PC-3 (cell line): Measurements from ENCODE around the gene GALNTL6. TPM values are rescaled to one million over a fixed set of nuclear protein-coding genes. Genes with fewer than 3 reads are reported as not detected.

ENCODE experiments used
- ATAC-seq: fragments of 200-7000 bp; cut with Tn5 transposase; 2 replicates; pipeline ENCODE4 v1.9.1; 2020; ENCODE audit warnings: mild to moderate bottlenecking, moderate library complexity
- BruUV-seq: library from RNA; stranded (reverse); fragments of 400-500 nt; replicated peaks from 2 replicates; lab custom pipeline; 2021; lab: Mats Ljungman, UMichigan
- CTCF ChIA-PET: fragments of 300-600 bp; sonication (Branson Sonifier 250); formaldehyde crosslinking; loops from one replicate; lab custom pipeline; 2022; ENCODE audit warnings: antibody characterized with exemption; lab: Charles Lee
- POLR2A ChIA-PET: fragments of 300-600 bp; sonication (Branson Sonifier 250); formaldehyde crosslinking; loops from one replicate; lab custom pipeline; 2022; ENCODE audit warnings: antibody characterized with exemption; ENCODE audit not compliant: unreplicated experiment; lab: Charles Lee
- DNase-seq: peaks from one replicate; pipeline ENCODE4 v3.0.0-alpha.2; 2015
- H2AFZ ChIP-seq: fragments of 300-600 bp; sonication (generic); 2 replicates; pipeline ENCODE4 v1.6.0; 2016; ENCODE audit warnings: antibody characterized with exemption, low read length
- H3F3A ChIP-seq: fragments of 300-600 bp; sonication (generic); one replicate; pipeline ENCODE4 v1.6.0; 2017; ENCODE audit warnings: antibody characterized with exemption, low read length, control low read depth, mild to moderate bottlenecking; ENCODE audit not compliant: unreplicated experiment
- H3K27ac ChIP-seq: fragments of 300-600 bp; sonication (generic); 2 replicates; pipeline ENCODE4 v1.5.1; 2016; ENCODE audit warnings: mild to moderate bottlenecking, low read length
- H3K27me3 ChIP-seq: fragments of 300-600 bp; sonication (generic); 2 replicates; pipeline ENCODE4 v1.6.1; 2016; ENCODE audit warnings: low read length, mixed read lengths
- H3K36me3 ChIP-seq: fragments of 300-600 bp; sonication (generic); 2 replicates; pipeline ENCODE4 v1.6.1; 2016; ENCODE audit warnings: low read depth, mixed run types, low read length, mixed read lengths
- H3K4me1 ChIP-seq: fragments of 300-600 bp; sonication (generic); 2 replicates; pipeline ENCODE4 v1.5.1; 2016; ENCODE audit warnings: low read length; ENCODE audit not compliant: insufficient read depth
- H3K4me2 ChIP-seq: fragments of 300-600 bp; sonication (generic); 2 replicates; pipeline ENCODE4 v1.6.0; 2016; ENCODE audit warnings: low read length
- H3K4me3 ChIP-seq: fragments of 300-600 bp; sonication (generic); 2 replicates; pipeline ENCODE4 v1.5.1; 2016; ENCODE audit warnings: mild to moderate bottlenecking, low read length, mixed read lengths
- H3K79me2 ChIP-seq: fragments of 300-600 bp; sonication (generic); 2 replicates; pipeline ENCODE4 v1.6.1; 2017; ENCODE audit warnings: low read length, mixed read lengths
- H3K9ac ChIP-seq: fragments of 300-600 bp; sonication (generic); 2 replicates; pipeline ENCODE4 v1.6.0; 2016; ENCODE audit warnings: mild to moderate bottlenecking, low read length
- H3K9me2 ChIP-seq: fragments of 300-600 bp; sonication (generic); replicated peaks from 2 replicates; pipeline ENCODE4 v1.6.1; 2016; ENCODE audit warnings: mixed run types, low read length, mixed read lengths
- H3K9me3 ChIP-seq: fragments of 300-600 bp; sonication (generic); 2 replicates; pipeline ENCODE4 v1.6.1; 2016; ENCODE audit warnings: low read length, mixed read lengths
- H4K20me1 ChIP-seq: fragments of 300-600 bp; sonication (generic); 2 replicates; pipeline ENCODE4 v1.6.1; 2016; ENCODE audit warnings: low read length, mixed read lengths
- CTCF ChIP-seq: fragments of 300-600 bp; sonication (generic); conservative IDR thresholded peaks from 2 replicates; pipeline ENCODE4 v1.5.1; 2017; ENCODE audit warnings: antibody characterized with exemption, low read depth, mild to moderate bottlenecking, low read length
- EZH2 ChIP-seq: fragments of 300-600 bp; sonication (generic); IDR thresholded peaks from one replicate; pipeline ENCODE4 v1.6.1; 2017; ENCODE audit warnings: antibody characterized with exemption, mild to moderate bottlenecking, low read length; ENCODE audit not compliant: unreplicated experiment
- EZH2phosphoT487 ChIP-seq: fragments of 300-600 bp; sonication (generic); IDR thresholded peaks from 2 replicates; pipeline ENCODE4 v1.6.1; 2018; ENCODE audit warnings: mild to moderate bottlenecking, antibody characterized with exemption, low read length, borderline replicate concordance
- intact Hi-C: fragments of 100-400 bp; cut with micrococcal nuclease; formaldehyde crosslinking; loops from 2 replicates; pipeline ENCODE4 v1.9.0; 2023
- total RNA-seq: library from RNA; depleted of rRNA; stranded (reverse); fragments of >200 nt; gene quantifications from 2 replicates; pipeline ENCODE4 v1.2.3, GENCODE V29; 2014

Gene GALNTL6
- total RNA-seq, 1 experiment from 2014 or later, result not detected

- CTCF ChIA-PET, result interaction anchor here (0.8 to 2.1 kb wide), 3 partner anchors 10 to 233 kb away, joined by 8 to 12 read pairs (median 9); no protein-coding TSS in a partner anchor
Observed at GRCh38 chr4:173024203-173024602, 1211.0 kb downstream of the GALNTL6 start.

GRCh38 chr4:173025131-173025530 lies 1211.9 kb downstream of the GALNTL6 start:
- no peaks in the 10 kb centered on the region for H3K27me3 ChIP-seq
- BruUV-seq, result no TSS peak
- H3K9me3 ChIP-seq, result no peaks in the 10 kb centered on the region
- TF ChIP-seq EZH2 (no peak), CTCF (peak; percentile 75)
- no peak overlapping the region for H3K4me3 ChIP-seq
- H2AFZ ChIP-seq, result no peak overlapping the region
- no peaks in the 10 kb centered on the region for H3F3A ChIP-seq
- no peak overlapping the region for H3K27ac ChIP-seq
- H3K9ac ChIP-seq, result no peak overlapping the region
- no peaks in the 10 kb centered on the region for H3K79me2 ChIP-seq
- H3K4me2 ChIP-seq, result no peak overlapping the region
- H3K9me2 ChIP-seq, result no peaks in the 10 kb centered on the region
- intact Hi-C loops, result loop anchor here (1.0 kb wide), 3 partner anchors 146 to 232 kb away; no protein-coding TSS in a partner anchor
- no peaks in the 10 kb centered on the region for H3K4me1 ChIP-seq
- CTCF ChIA-PET, result interaction anchor here (0.6 to 2.1 kb wide), 7 partner anchors 12 to 277 kb away, joined by 3 to 12 read pairs (median 8); partner anchors contain the start of gene GALNT7
- ATAC-seq (peak; percentile 81), DNase-seq (peak; percentile 79)
- H3K36me3 ChIP-seq, result no peaks in the 10 kb centered on the region
- POLR2A ChIA-PET, result interaction anchor here (0.7 kb wide), 1 partner anchor 146 kb away, joined by 7 read pairs; no protein-coding TSS in a partner anchor
- H4K20me1 ChIP-seq, result no peaks in the 10 kb centered on the region

More at GRCh38 chr4:173024203-173024602, 1211.0 kb downstream of the GALNTL6 start:
- no peak; the same call in 1 of the 2 replicates for ATAC-seq
- Histone ChIP-seq H3K9ac (no peak overlapping the region), H3K79me2 (no peaks in the 10 kb centered on the region), H3K4me3 (no peak overlapping the region), H3K4me2 (no peak overlapping the region), H3K27me3 (no peaks in the 10 kb centered on the region), H3K4me1 (no peaks in the 10 kb centered on the region), H3K36me3 (no peaks in the 10 kb centered on the region), H2AFZ (no peak overlapping the region), H3K9me2 (no peaks in the 10 kb centered on the region), H3K9me3 (no peaks in the 10 kb centered on the region), H3K27ac (no peak overlapping the region), H4K20me1 (no peaks in the 10 kb centered on the region), H3F3A (no peaks in the 10 kb centered on the region)
- BruUV-seq, result no TSS peak
- POLR2A ChIA-PET, result no interaction called here
- TF ChIP-seq EZH2phosphoT487, result no peak
- TF ChIP-seq CTCF, result no peak
- no peak for TF ChIP-seq EZH2
- DNase-seq, result peak; percentile 9
- intact Hi-C loops, result no loop called here

- no peak overlapping the region for H3K4me3 ChIP-seq
- no peak for ATAC-seq
- H2AFZ ChIP-seq, result no peak overlapping the region
- H3K79me2 ChIP-seq, result no peaks in the 10 kb centered on the region
- peaks cover 4% of the 10 kb centered on the region for H3F3A ChIP-seq
- no peak overlapping the region for H3K27ac ChIP-seq
- no peak overlapping the region for H3K9ac ChIP-seq
- peaks cover 29% of the 10 kb centered on the region for H3K4me1 ChIP-seq
- H3K27me3 ChIP-seq, result no peaks in the 10 kb centered on the region
- H3K9me2 ChIP-seq, result no peaks in the 10 kb centered on the region
- H4K20me1 ChIP-seq, result no peaks in the 10 kb centered on the region
- TF ChIP-seq EZH2phosphoT487, result no peak
- no peak for TF ChIP-seq EZH2
- TF ChIP-seq CTCF, result no peak
- intact Hi-C loops, result no loop called here
- BruUV-seq, result no TSS peak
- no peak for DNase-seq
- H3K9me3 ChIP-seq, result no peaks in the 10 kb centered on the region
- no peaks in the 10 kb centered on the region for H3K36me3 ChIP-seq
- POLR2A ChIA-PET, result no interaction called here
- CTCF ChIA-PET, result no interaction called here
- H3K4me2 ChIP-seq, result no peak overlapping the region
Observed at GRCh38 chr4:173037242-173037641, 1224.0 kb downstream of the GALNTL6 start.
